Glomerular visceral epithelial cell (primary cell): ENCODE measurements around the gene CPLX1.
A peak's percentile ranks its signal among the peaks of the same experiment; 100 is the strongest.

Experiments
- DNase-seq: peaks from one replicate; pipeline ENCODE4 v3.0.0-alpha.2; 2016; ENCODE audit errors: extremely low spot score

CPLX1 gene

GRCh38 chr4:832536-832935 is 6.6 kb upstream of the CPLX1 start:
- no peak for DNase-seq

- DNase-seq, result no peak
These were observed 6.2 kb upstream of the CPLX1 start for GRCh38 chr4:832108-832507.

- DNase-seq, result no peak
These were observed 5.5 kb upstream of the CPLX1 start for GRCh38 chr4:831483-831805.

- DNase-seq, result no peak
These were observed 4.9 kb upstream of the CPLX1 start for GRCh38 chr4:830601-831482.

- DNase-seq, result no peak
These were observed 4.1 kb upstream of the CPLX1 start for GRCh38 chr4:829761-830600.

GRCh38 chr4:829291-829690 is 3.4 kb upstream of the CPLX1 start:
- DNase-seq, result no peak

- no peak for DNase-seq
These were observed 2.8 kb upstream of the CPLX1 start for GRCh38 chr4:828641-829271.

GRCh38 chr4:827209-828081 is 1.5 kb upstream of the CPLX1 start:
- no peak for DNase-seq

- DNase-seq, result no peak
These were observed 729 bp upstream of the CPLX1 start for GRCh38 chr4:826508-827208.

GRCh38 chr4:825063-825970 is 612 bp downstream of the CPLX1 start:
- DNase-seq, result peak; percentile 35

GRCh38 chr4:824461-825062 is 1.4 kb downstream of the CPLX1 start:
- no peak for DNase-seq

- no peak for DNase-seq
These were observed 2.0 kb downstream of the CPLX1 start for GRCh38 chr4:823761-824460.

GRCh38 chr4:823176-823760 is 2.7 kb downstream of the CPLX1 start:
- no peak for DNase-seq

GRCh38 chr4:822361-823175 is 3.4 kb downstream of the CPLX1 start:
- DNase-seq, result no peak

- DNase-seq, result no peak
These were observed 4.3 kb downstream of the CPLX1 start for GRCh38 chr4:821631-822030.

- no peak for DNase-seq
These were observed 4.7 kb downstream of the CPLX1 start for GRCh38 chr4:821181-821591.
